Mesenchymal stem cell (in vitro differentiated cells and primary cell): ENCODE results near the gene NUP188.

Experiments used
- DNase-seq: peaks from one replicate; pipeline ENCODE4 v3.0.0-alpha.2; 2013
- H2AFZ ChIP-seq: one replicate; pipeline ENCODE4 v1.6.1; 2013; ENCODE audit warnings: low read depth, mild to moderate bottlenecking, control low read depth, inconsistent platforms, low read length, moderate library complexity
- H2AK5ac ChIP-seq: 2 replicates; pipeline ENCODE4 v1.6.1; 2013; ENCODE audit warnings: low read length, moderate library complexity, mild to moderate bottlenecking, inconsistent platforms; ENCODE audit not compliant: severe bottlenecking
- H2BK120ac ChIP-seq: one replicate; pipeline ENCODE4 v1.6.1; 2013; ENCODE audit warnings: low read depth, mild to moderate bottlenecking, inconsistent platforms, low read length, moderate library complexity
- H2BK12ac ChIP-seq, 2 experiments: one replicate each; pipeline ENCODE4 v1.6.1; 2013; ENCODE audit warnings: inconsistent platforms in 2 of 2, low read length in 2 of 2, mild to moderate bottlenecking in 2 of 2, moderate library complexity in 2 of 2, control low read depth in 1 of 2
- H2BK15ac ChIP-seq: one replicate; pipeline ENCODE4 v1.6.1; 2013; ENCODE audit warnings: mild to moderate bottlenecking, low read depth, inconsistent platforms; ENCODE audit not compliant: poor library complexity, severe bottlenecking
- H2BK5ac ChIP-seq: 2 replicates; pipeline ENCODE4 v1.6.1; 2013; ENCODE audit warnings: low read depth, mild to moderate bottlenecking, low read length, control low read depth, inconsistent platforms; ENCODE audit not compliant: poor library complexity, severe bottlenecking
- H3K14ac ChIP-seq, 2 experiments: one replicate each; pipeline ENCODE4 v1.6.1; 2013; ENCODE audit warnings: inconsistent platforms in 2 of 2, low read length in 2 of 2, control low read depth in 1 of 2, mild to moderate bottlenecking in 1 of 2, moderate library complexity in 1 of 2
- H3K18ac ChIP-seq, 2 experiments: one replicate each; pipeline ENCODE4 v1.6.1; 2013; ENCODE audit warnings: inconsistent platforms in 2 of 2, low read length in 2 of 2, control low read depth in 1 of 2, low read depth in 1 of 2, mild to moderate bottlenecking in 1 of 2
- H3K23ac ChIP-seq, 2 experiments: one replicate each; pipeline ENCODE4 v1.6.1; 2013; ENCODE audit warnings: inconsistent platforms in 2 of 2, low read length in 2 of 2, mild to moderate bottlenecking in 2 of 2, moderate library complexity in 2 of 2, control low read depth in 1 of 2
- H3K27ac ChIP-seq: 2 replicates; pipeline ENCODE4 v1.5.1; 2013; ENCODE audit warnings: mild to moderate bottlenecking, moderate library complexity, low read length, control low read depth, inconsistent platforms; ENCODE audit not compliant: poor library complexity, severe bottlenecking
- H3K27me3 ChIP-seq, 2 experiments: 2 replicates each; pipeline versions ENCODE4 v1.6.1 to v1.7.0; 2013; ENCODE audit warnings: low read length in 2 of 2, mild to moderate bottlenecking in 2 of 2, moderate library complexity in 2 of 2, control low read depth in 1 of 2, inconsistent platforms in 1 of 2; ENCODE audit not compliant: control insufficient read depth in 1 of 2, insufficient read depth in 1 of 2
- H3K36me3 ChIP-seq, 2 experiments: 2 replicates each; pipeline versions ENCODE4 v1.6.1 to v1.7.0; 2013; ENCODE audit warnings: low read length in 2 of 2, control low read depth in 1 of 2, inconsistent platforms in 1 of 2, low read depth in 1 of 2, mild to moderate bottlenecking in 1 of 2; ENCODE audit not compliant: insufficient read depth in 2 of 2, control insufficient read depth in 1 of 2
- H3K4ac ChIP-seq, 2 experiments: one replicate each; pipeline ENCODE4 v1.6.1; 2013; ENCODE audit warnings: inconsistent platforms in 2 of 2, low read length in 2 of 2, mild to moderate bottlenecking in 2 of 2, moderate library complexity in 2 of 2, control low read depth in 1 of 2, low read depth in 1 of 2
- H3K4me1 ChIP-seq: 2 replicates; pipeline ENCODE4 v1.6.1; 2013; ENCODE audit warnings: low read depth, low read length, control low read depth; ENCODE audit not compliant: control insufficient read depth, insufficient read depth
- H3K4me2 ChIP-seq: 2 replicates; pipeline ENCODE4 v1.6.1; 2013; ENCODE audit warnings: low read length, mild to moderate bottlenecking, inconsistent platforms; ENCODE audit not compliant: poor library complexity, severe bottlenecking
- H3K4me3 ChIP-seq, 2 experiments: 2 replicates each; pipeline versions ENCODE4 v1.5.1 to v1.7.0; 2013; ENCODE audit warnings: low read length in 2 of 2, mild to moderate bottlenecking in 2 of 2, control low read depth in 1 of 2, low read depth in 1 of 2; ENCODE audit not compliant: insufficient read depth in 1 of 2
- H3K79me1 ChIP-seq: replicated peaks from 2 replicates; pipeline ENCODE4 v1.6.1; 2013; ENCODE audit warnings: mild to moderate bottlenecking, control low read depth, low read length, inconsistent platforms; ENCODE audit not compliant: poor library complexity, severe bottlenecking
- H3K9ac ChIP-seq: 2 replicates; pipeline ENCODE4 v1.7.0; 2013; ENCODE audit warnings: mild to moderate bottlenecking, low read length, moderate library complexity
- H3K9me3 ChIP-seq: 2 replicates; pipeline ENCODE4 v1.7.0; 2013; ENCODE audit warnings: mild to moderate bottlenecking, low read length; ENCODE audit not compliant: control insufficient read depth
- H4K8ac ChIP-seq: one replicate; pipeline ENCODE4 v1.6.1; 2013; ENCODE audit warnings: inconsistent platforms, mild to moderate bottlenecking, low read length, moderate library complexity
- H4K91ac ChIP-seq: one replicate; pipeline ENCODE4 v1.6.1; 2013; ENCODE audit warnings: mild to moderate bottlenecking, low read length, inconsistent platforms
- WGBS: methylation state at CpG from one replicate; pipeline ENCODE4 v1.1.7; 2013; ENCODE audit warnings: mixed read lengths; 5-methylcytosine and 5-hydroxymethylcytosine counted together

Gene NUP188

DNA sequence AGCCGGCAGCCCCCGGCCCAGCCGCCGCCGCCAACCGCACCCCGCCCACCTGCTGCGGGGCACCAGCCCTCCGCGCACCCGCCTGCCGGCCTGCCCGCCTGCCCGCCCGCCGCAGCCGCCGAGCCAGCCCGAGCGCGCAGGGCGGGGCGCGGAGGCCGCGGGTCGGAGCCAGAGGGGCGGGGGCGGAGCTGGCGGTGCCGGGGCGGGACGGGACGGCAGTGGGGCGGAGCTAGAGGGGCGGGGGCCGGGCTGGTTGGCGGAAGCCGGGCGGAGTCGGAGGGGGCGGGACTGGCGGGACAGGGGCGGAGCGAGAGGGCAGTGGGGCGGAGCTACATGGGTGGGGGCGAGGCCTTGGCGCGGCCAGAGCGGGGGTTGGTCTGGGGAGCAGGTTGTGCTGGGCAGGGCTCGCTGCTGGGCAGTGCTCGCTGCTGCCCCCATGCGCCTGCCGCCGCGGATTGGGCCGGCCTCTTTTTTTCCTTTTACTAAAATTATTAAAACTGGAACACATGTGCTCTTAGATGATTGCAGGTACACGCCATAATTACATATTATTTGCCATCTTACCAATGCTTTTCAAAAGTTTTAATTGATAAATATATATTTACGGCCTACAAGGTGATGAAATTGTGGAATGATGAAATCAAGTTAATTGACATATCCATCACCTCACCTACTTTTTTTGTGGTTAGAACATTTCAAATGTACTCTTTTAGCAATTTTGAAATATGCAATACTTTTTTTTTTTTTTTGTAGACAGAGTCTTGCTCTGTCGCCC, 80.9 kb downstream of the NUP188 start, which contains the start of gene SH3GLB2:
TSS of gene SH3GLB2 (minus strand) at position 140 of the 775 bp plus-strand sequence. CDS start 177 bp downstream, outside the sequence.
- peak within 1 kb of the TSS; percentile 84 for H2AK5ac ChIP-seq
- no peak within 1 kb of the TSS for H2BK15ac ChIP-seq
- peaks cover 4% of the 10 kb centered on the region for H3K79me1 ChIP-seq
- peak within 1 kb of the TSS; percentile 77 to 83 for H3K18ac ChIP-seq
- H2BK12ac ChIP-seq = peak within 1 kb of the TSS in 1 of 2 experiments; percentile 15
- peak within 1 kb of the TSS; percentile 50 for H3K4me2 ChIP-seq
- peaks cover 26% of the 10 kb centered on the region for H3K4me1 ChIP-seq
- H3K27me3 ChIP-seq = no peaks in the 10 kb centered on the region
- peak within 1 kb of the TSS; percentile 87 for H4K8ac ChIP-seq
- no peak within 1 kb of the TSS for H2BK5ac ChIP-seq
- H3K14ac ChIP-seq = peak within 1 kb of the TSS in 1 of 2 experiments; percentile 93
- no peaks in the 10 kb centered on the region for H3K36me3 ChIP-seq
- H2AFZ ChIP-seq = peak within 1 kb of the TSS; percentile 66
- WGBS = 3% methylated on average over 30 of the region's 60 CpGs
- peak within 1 kb of the TSS in 1 of 2 experiments; percentile 60 for H3K4ac ChIP-seq
- DNase-seq = peak; percentile 91
- H4K91ac ChIP-seq = peak within 1 kb of the TSS; percentile 67
- no peak within 1 kb of the TSS for H3K27ac ChIP-seq
- no peaks in the 10 kb centered on the region for H3K9me3 ChIP-seq
- H3K4me3 ChIP-seq = peak within 1 kb of the TSS; percentile 76 to 93
- peak within 1 kb of the TSS; percentile 84 for H3K9ac ChIP-seq
- H3K23ac ChIP-seq = peak within 1 kb of the TSS; percentile 42 to 83
- H2BK120ac ChIP-seq = no peak within 1 kb of the TSS

- Histone ChIP-seq H3K27me3 (no peaks in the 10 kb centered on the region), H3K9me3 (no peaks in the 10 kb centered on the region), H2BK120ac (no peak overlapping the region), H4K91ac (no peak overlapping the region), H3K27ac (no peak overlapping the region), H3K4me1 (peaks cover 21% of the 10 kb centered on the region), H3K18ac (no peak overlapping the region), H3K36me3 (no peaks in the 10 kb centered on the region), H2BK5ac (no peak overlapping the region), H2BK12ac (no peak overlapping the region), H3K4me2 (no peak overlapping the region), H3K79me1 (peaks cover 4% of the 10 kb centered on the region), H2BK15ac (no peak overlapping the region), H3K4ac (no peak overlapping the region), H2AFZ (no peak overlapping the region), H3K4me3 (no peak overlapping the region), H3K14ac (no peak overlapping the region), H4K8ac (no peak overlapping the region), H2AK5ac (no peak overlapping the region), H3K9ac (no peak overlapping the region), H3K23ac (no peak overlapping the region)
- DNase-seq = no peak
Measured at GRCh38 chr9:129030191-129030590, 82.7 kb downstream of the NUP188 start.

DNA sequence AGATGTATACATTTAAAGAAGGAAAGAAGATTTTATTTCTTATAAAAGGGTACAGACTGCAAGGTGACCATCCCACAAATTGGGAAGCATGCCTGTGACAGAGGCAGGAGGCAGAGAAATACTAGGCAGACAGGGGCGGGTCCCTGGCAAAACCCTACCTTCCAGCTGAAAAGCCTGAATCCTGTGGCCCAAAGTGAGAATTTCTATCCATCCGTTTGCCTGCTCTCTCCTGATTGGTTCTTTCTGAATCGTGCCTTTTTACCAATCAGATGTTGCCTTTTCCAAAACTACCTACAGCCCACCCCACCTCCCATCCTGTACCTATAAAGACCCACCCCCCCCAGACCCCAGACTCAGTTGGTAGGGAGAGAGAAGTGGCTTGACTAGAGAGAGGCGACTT, 84.0 kb downstream of the NUP188 start:
- H2AK5ac ChIP-seq = no peak overlapping the region
- H3K4ac ChIP-seq = no peak overlapping the region
- no peak overlapping the region for H4K91ac ChIP-seq
- no peak overlapping the region for H3K18ac ChIP-seq
- H2AFZ ChIP-seq = no peak overlapping the region
- no peaks in the 10 kb centered on the region for H3K27me3 ChIP-seq
- H3K14ac ChIP-seq = no peak overlapping the region
- H3K9me3 ChIP-seq = no peaks in the 10 kb centered on the region
- H3K27ac ChIP-seq = no peak overlapping the region
- no peak for DNase-seq
- H2BK12ac ChIP-seq = no peak overlapping the region
- H2BK15ac ChIP-seq = no peak overlapping the region
- H2BK120ac ChIP-seq = no peak overlapping the region
- peaks cover 15% of the 10 kb centered on the region for H3K4me1 ChIP-seq
- H3K4me2 ChIP-seq = no peak overlapping the region
- H3K23ac ChIP-seq = no peak overlapping the region
- no peak overlapping the region for H2BK5ac ChIP-seq
- no peak overlapping the region for H4K8ac ChIP-seq
- WGBS = 100% methylated on average over 1 of the region's 4 CpGs
- no peaks in the 10 kb centered on the region for H3K36me3 ChIP-seq
- no peak overlapping the region for H3K4me3 ChIP-seq
- H3K79me1 ChIP-seq = peaks cover 4% of the 10 kb centered on the region
- no peak overlapping the region for H3K9ac ChIP-seq

DNA sequence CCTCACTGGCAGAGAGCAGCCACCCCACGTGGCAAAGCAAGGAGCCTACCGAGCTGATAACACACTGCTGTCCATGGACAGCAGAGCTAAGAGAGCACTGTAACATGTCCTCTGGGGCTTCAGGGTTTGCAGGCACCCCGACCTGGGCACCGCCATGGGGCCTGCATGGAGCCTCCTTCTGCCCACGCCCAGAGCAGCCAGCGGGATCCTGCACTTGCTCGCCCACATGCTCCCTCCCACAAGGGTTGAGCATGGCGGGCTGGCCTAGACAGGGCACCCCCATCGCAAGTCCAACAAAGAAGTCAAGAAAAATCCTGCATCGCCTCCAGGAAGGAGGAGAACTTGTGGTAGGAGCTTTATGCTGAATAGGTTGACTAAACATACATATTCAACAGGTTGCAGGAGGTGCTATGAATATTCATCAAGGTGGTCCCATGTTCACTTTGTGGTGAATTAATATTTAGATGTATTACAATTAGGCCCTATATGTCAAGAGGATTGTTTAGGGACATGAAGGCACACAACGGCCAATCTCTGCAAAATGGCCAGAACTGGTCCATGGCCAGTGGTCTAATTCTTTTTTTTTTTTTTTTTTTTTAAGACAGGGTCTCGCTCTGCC, 85.2 kb downstream of the NUP188 start:
- Histone ChIP-seq H3K4me2 (no peak overlapping the region), H3K9ac (no peak overlapping the region), H2BK5ac (no peak overlapping the region), H3K23ac (no peak overlapping the region), H2AK5ac (no peak overlapping the region), H3K79me1 (peaks cover 7% of the 10 kb centered on the region), H3K4me3 (no peak overlapping the region), H3K4ac (no peak overlapping the region), H3K27me3 (no peaks in the 10 kb centered on the region), H3K4me1 (peaks cover 12% of the 10 kb centered on the region), H4K8ac (peak overlapping the region; percentile 54), H2AFZ (no peak overlapping the region), H3K9me3 (no peaks in the 10 kb centered on the region), H3K36me3 (no peaks in the 10 kb centered on the region), H3K18ac (no peak overlapping the region), H4K91ac (peak overlapping the region; percentile 65), H2BK12ac (no peak overlapping the region), H2BK120ac (no peak overlapping the region), H3K14ac (no peak overlapping the region), H2BK15ac (no peak overlapping the region), H3K27ac (no peak overlapping the region)
- WGBS = 85% methylated on average over 12 of the region's 12 CpGs
- no peak for DNase-seq
